Measurements from ENCODE around the gene KRTAP8-1. TPM values are rescaled to one million over a fixed set of nuclear protein-coding genes. Genes with fewer than 3 reads are reported as not detected.

Gene KRTAP8-1
- not detected for polyA plus RNA-seq

GRCh38 chr21:30813174-30813573, at the start of gene KRTAP8-1:
TSS of gene KRTAP8-1 (minus strand) at chr21:30813274. CDS start at chr21:30813220, 54 bp downstream.
- 91 to 94% methylated on average over 5 of the region's 5 CpGs for WGBS, 2 donors
- Histone ChIP-seq H3K27ac (ENCODE audit: low read depth in 2 of 2, low read length in 1 of 2) (no peak within 1 kb of the TSS), H3K4me1 (ENCODE audit: control insufficient read depth in 2 of 2, insufficient read depth in 2 of 2, low read length in 1 of 2) (no peaks in the 10 kb centered on the region), H3K9me3 (ENCODE audit: control insufficient read depth in 2 of 2, insufficient read depth in 1 of 2, low read depth in 1 of 2, low read length in 1 of 2) (peaks cover 0 to 4% of the 10 kb centered on the region in 2 donors), H3K4me3 (ENCODE audit: low read depth in 1 of 2, low read length in 2 of 2) (no peak within 1 kb of the TSS), H3K27me3 (ENCODE audit: control insufficient read depth in 1 of 2, insufficient read depth in 2 of 2, low read length in 2 of 2) (no peaks in the 10 kb centered on the region), H3K36me3 (ENCODE audit: control insufficient read depth in 2 of 2, insufficient read depth in 2 of 2, low read length in 1 of 2) (no peaks in the 10 kb centered on the region)

- no peak overlapping the region for H3K4me3 ChIP-seq (ENCODE audit: low read depth in 1 of 2, low read length in 2 of 2)
- no peaks in the 10 kb centered on the region for H3K9me3 ChIP-seq (ENCODE audit: control insufficient read depth in 2 of 2, insufficient read depth in 1 of 2, low read depth in 1 of 2, low read length in 1 of 2)
Observed at GRCh38 chr21:30847627-30848500, 34.8 kb upstream of the KRTAP8-1 start.

GRCh38 chr21:30842990-30843389, 29.9 kb upstream of the KRTAP8-1 start:
- Histone ChIP-seq H3K27ac (ENCODE audit: low read depth in 2 of 2, low read length in 1 of 2) (no peak overlapping the region), H3K4me1 (ENCODE audit: control insufficient read depth in 2 of 2, insufficient read depth in 2 of 2, low read length in 1 of 2) (no peaks in the 10 kb centered on the region), H3K4me3 (ENCODE audit: low read depth in 1 of 2, low read length in 2 of 2) (no peak overlapping the region), H3K27me3 (ENCODE audit: control insufficient read depth in 1 of 2, insufficient read depth in 2 of 2, low read length in 2 of 2) (no peaks in the 10 kb centered on the region), H3K9me3 (ENCODE audit: control insufficient read depth in 2 of 2, insufficient read depth in 1 of 2, low read depth in 1 of 2, low read length in 1 of 2) (no peaks in the 10 kb centered on the region), H3K36me3 (ENCODE audit: control insufficient read depth in 2 of 2, insufficient read depth in 2 of 2, low read length in 1 of 2) (no peaks in the 10 kb centered on the region)

More at GRCh38 chr21:30847627-30848500, 34.8 kb upstream of the KRTAP8-1 start:
- no peaks in the 10 kb centered on the region for H3K4me1 ChIP-seq (ENCODE audit: control insufficient read depth in 2 of 2, insufficient read depth in 2 of 2, low read length in 1 of 2)
- H3K27ac ChIP-seq (ENCODE audit: low read depth in 2 of 2, low read length in 1 of 2): no peak overlapping the region
- H3K27me3 ChIP-seq (ENCODE audit: control insufficient read depth in 1 of 2, insufficient read depth in 2 of 2, low read length in 2 of 2): no peaks in the 10 kb centered on the region
- 69 to 73% methylated on average over 9 of the region's 9 CpGs for WGBS, 2 donors
- no peaks in the 10 kb centered on the region for H3K36me3 ChIP-seq (ENCODE audit: control insufficient read depth in 2 of 2, insufficient read depth in 2 of 2, low read length in 1 of 2)

GRCh38 chr21:30839304-30839703, 26.2 kb upstream of the KRTAP8-1 start:
- Histone ChIP-seq H3K4me1 (ENCODE audit: control insufficient read depth in 2 of 2, insufficient read depth in 2 of 2, low read length in 1 of 2) (no peaks in the 10 kb centered on the region), H3K9me3 (ENCODE audit: control insufficient read depth in 2 of 2, insufficient read depth in 1 of 2, low read depth in 1 of 2, low read length in 1 of 2) (no peaks in the 10 kb centered on the region), H3K4me3 (ENCODE audit: low read depth in 1 of 2, low read length in 2 of 2) (no peak overlapping the region), H3K27me3 (ENCODE audit: control insufficient read depth in 1 of 2, insufficient read depth in 2 of 2, low read length in 2 of 2) (no peaks in the 10 kb centered on the region), H3K27ac (ENCODE audit: low read depth in 2 of 2, low read length in 1 of 2) (no peak overlapping the region), H3K36me3 (ENCODE audit: control insufficient read depth in 2 of 2, insufficient read depth in 2 of 2, low read length in 1 of 2) (no peaks in the 10 kb centered on the region)
- WGBS, 2 donors: 25 to 38% methylated on average over 5 of the region's 5 CpGs

- Histone ChIP-seq H3K36me3 (ENCODE audit: control insufficient read depth in 2 of 2, insufficient read depth in 2 of 2, low read length in 1 of 2) (no peaks in the 10 kb centered on the region), H3K4me1 (ENCODE audit: control insufficient read depth in 2 of 2, insufficient read depth in 2 of 2, low read length in 1 of 2) (no peaks in the 10 kb centered on the region), H3K4me3 (ENCODE audit: low read depth in 1 of 2, low read length in 2 of 2) (no peak overlapping the region), H3K9me3 (ENCODE audit: control insufficient read depth in 2 of 2, insufficient read depth in 1 of 2, low read depth in 1 of 2, low read length in 1 of 2) (no peaks in the 10 kb centered on the region), H3K27me3 (ENCODE audit: control insufficient read depth in 1 of 2, insufficient read depth in 2 of 2, low read length in 2 of 2) (no peaks in the 10 kb centered on the region), H3K27ac (ENCODE audit: low read depth in 2 of 2, low read length in 1 of 2) (no peak overlapping the region)
- 67 to 79% methylated on average over 6 of the region's 6 CpGs for WGBS, 2 donors
Observed at GRCh38 chr21:30838536-30838935, 25.5 kb upstream of the KRTAP8-1 start.

- Histone ChIP-seq H3K9me3 (ENCODE audit: control insufficient read depth in 2 of 2, insufficient read depth in 1 of 2, low read depth in 1 of 2, low read length in 1 of 2) (peaks cover 0 to 3% of the 10 kb centered on the region in 2 donors), H3K27ac (ENCODE audit: low read depth in 2 of 2, low read length in 1 of 2) (no peak overlapping the region)
- 38 to 46% methylated on average over 6 of the region's 6 CpGs for WGBS, 2 donors
Observed at GRCh38 chr21:30831194-30831765, 18.2 kb upstream of the KRTAP8-1 start.

GRCh38 chr21:30829659-30830058, 16.6 kb upstream of the KRTAP8-1 start, which contains the start of gene KRTAP7-1:
TSS of gene KRTAP7-1 (minus strand) at chr21:30829759. CDS start at chr21:30829698, 61 bp downstream.
- WGBS, 2 donors: 66 to 83% methylated on average over 4 of the region's 4 CpGs
- Histone ChIP-seq H3K4me3 (ENCODE audit: low read depth in 1 of 2, low read length in 2 of 2) (no peak within 1 kb of the TSS), H3K27me3 (ENCODE audit: control insufficient read depth in 1 of 2, insufficient read depth in 2 of 2, low read length in 2 of 2) (no peaks in the 10 kb centered on the region), H3K9me3 (ENCODE audit: control insufficient read depth in 2 of 2, insufficient read depth in 1 of 2, low read depth in 1 of 2, low read length in 1 of 2) (peaks cover 0 to 3% of the 10 kb centered on the region in 2 donors), H3K27ac (ENCODE audit: low read depth in 2 of 2, low read length in 1 of 2) (no peak within 1 kb of the TSS), H3K4me1 (ENCODE audit: control insufficient read depth in 2 of 2, insufficient read depth in 2 of 2, low read length in 1 of 2) (no peaks in the 10 kb centered on the region), H3K36me3 (ENCODE audit: control insufficient read depth in 2 of 2, insufficient read depth in 2 of 2, low read length in 1 of 2) (no peaks in the 10 kb centered on the region)

More at GRCh38 chr21:30831194-30831765, 18.2 kb upstream of the KRTAP8-1 start:
- H3K4me1 ChIP-seq (ENCODE audit: control insufficient read depth in 2 of 2, insufficient read depth in 2 of 2, low read length in 1 of 2): no peaks in the 10 kb centered on the region
- no peak overlapping the region for H3K4me3 ChIP-seq (ENCODE audit: low read depth in 1 of 2, low read length in 2 of 2)
- no peaks in the 10 kb centered on the region for H3K27me3 ChIP-seq (ENCODE audit: control insufficient read depth in 1 of 2, insufficient read depth in 2 of 2, low read length in 2 of 2)
- H3K36me3 ChIP-seq (ENCODE audit: control insufficient read depth in 2 of 2, insufficient read depth in 2 of 2, low read length in 1 of 2): no peaks in the 10 kb centered on the region

- Histone ChIP-seq H3K4me1 (ENCODE audit: control insufficient read depth in 2 of 2, insufficient read depth in 2 of 2, low read length in 1 of 2) (no peaks in the 10 kb centered on the region), H3K36me3 (ENCODE audit: control insufficient read depth in 2 of 2, insufficient read depth in 2 of 2, low read length in 1 of 2) (no peaks in the 10 kb centered on the region), H3K9me3 (ENCODE audit: control insufficient read depth in 2 of 2, insufficient read depth in 1 of 2, low read depth in 1 of 2, low read length in 1 of 2) (no peaks in the 10 kb centered on the region), H3K4me3 (ENCODE audit: low read depth in 1 of 2, low read length in 2 of 2) (no peak overlapping the region), H3K27me3 (ENCODE audit: control insufficient read depth in 1 of 2, insufficient read depth in 2 of 2, low read length in 2 of 2) (no peaks in the 10 kb centered on the region), H3K27ac (ENCODE audit: low read depth in 2 of 2, low read length in 1 of 2) (no peak overlapping the region)
- 54 to 61% methylated on average over 7 of the region's 7 CpGs for WGBS, 2 donors
Observed at GRCh38 chr21:30818837-30819610, 6.0 kb upstream of the KRTAP8-1 start.

GRCh38 chr21:30800605-30801004, 12.5 kb downstream of the KRTAP8-1 start:
- WGBS, 2 donors: 82 to 88% methylated on average over 1 of the region's 1 CpG
- Histone ChIP-seq H3K27ac (ENCODE audit: low read depth in 2 of 2, low read length in 1 of 2) (no peak overlapping the region), H3K9me3 (ENCODE audit: control insufficient read depth in 2 of 2, insufficient read depth in 1 of 2, low read depth in 1 of 2, low read length in 1 of 2) (no peaks in the 10 kb centered on the region), H3K27me3 (ENCODE audit: control insufficient read depth in 1 of 2, insufficient read depth in 2 of 2, low read length in 2 of 2) (no peaks in the 10 kb centered on the region), H3K4me1 (ENCODE audit: control insufficient read depth in 2 of 2, insufficient read depth in 2 of 2, low read length in 1 of 2) (no peaks in the 10 kb centered on the region), H3K4me3 (ENCODE audit: low read depth in 1 of 2, low read length in 2 of 2) (no peak overlapping the region), H3K36me3 (ENCODE audit: control insufficient read depth in 2 of 2, insufficient read depth in 2 of 2, low read length in 1 of 2) (no peaks in the 10 kb centered on the region)

All from esophagus (tissue), 2 donors.